KOPT-K1 (cell line): ENCODE results near the gene CFAP46.
"Not testable (repeated sequence)": the region's sequence is repeated elsewhere in the genome, so short reads cannot be mapped to it uniquely, and the experiment has no call there.

Source experiments
- H3K27ac ChIP-seq: fragments of 200-600 bp; sonication (generic); 2 replicates; pipeline ENCODE4 v1.5.1; 2016; ENCODE audit warnings: antibody characterized with exemption, mild to moderate bottlenecking, low read depth, low read length; ENCODE audit not compliant: poor library complexity, severe bottlenecking
- H3K36me3 ChIP-seq: fragments of 200-600 bp; sonication (generic); 2 replicates; pipeline ENCODE4 v1.5.1; 2017; ENCODE audit warnings: antibody characterized with exemption, mild to moderate bottlenecking, low read length, moderate library complexity; ENCODE audit not compliant: insufficient read depth
- H3K9me3 ChIP-seq: fragments of 200-600 bp; sonication (generic); 2 replicates; pipeline ENCODE4 v1.5.1; 2017; ENCODE audit warnings: antibody characterized with exemption, low read length, mild to moderate bottlenecking; ENCODE audit not compliant: insufficient read depth, poor library complexity, severe bottlenecking

The CFAP46 gene

DNA sequence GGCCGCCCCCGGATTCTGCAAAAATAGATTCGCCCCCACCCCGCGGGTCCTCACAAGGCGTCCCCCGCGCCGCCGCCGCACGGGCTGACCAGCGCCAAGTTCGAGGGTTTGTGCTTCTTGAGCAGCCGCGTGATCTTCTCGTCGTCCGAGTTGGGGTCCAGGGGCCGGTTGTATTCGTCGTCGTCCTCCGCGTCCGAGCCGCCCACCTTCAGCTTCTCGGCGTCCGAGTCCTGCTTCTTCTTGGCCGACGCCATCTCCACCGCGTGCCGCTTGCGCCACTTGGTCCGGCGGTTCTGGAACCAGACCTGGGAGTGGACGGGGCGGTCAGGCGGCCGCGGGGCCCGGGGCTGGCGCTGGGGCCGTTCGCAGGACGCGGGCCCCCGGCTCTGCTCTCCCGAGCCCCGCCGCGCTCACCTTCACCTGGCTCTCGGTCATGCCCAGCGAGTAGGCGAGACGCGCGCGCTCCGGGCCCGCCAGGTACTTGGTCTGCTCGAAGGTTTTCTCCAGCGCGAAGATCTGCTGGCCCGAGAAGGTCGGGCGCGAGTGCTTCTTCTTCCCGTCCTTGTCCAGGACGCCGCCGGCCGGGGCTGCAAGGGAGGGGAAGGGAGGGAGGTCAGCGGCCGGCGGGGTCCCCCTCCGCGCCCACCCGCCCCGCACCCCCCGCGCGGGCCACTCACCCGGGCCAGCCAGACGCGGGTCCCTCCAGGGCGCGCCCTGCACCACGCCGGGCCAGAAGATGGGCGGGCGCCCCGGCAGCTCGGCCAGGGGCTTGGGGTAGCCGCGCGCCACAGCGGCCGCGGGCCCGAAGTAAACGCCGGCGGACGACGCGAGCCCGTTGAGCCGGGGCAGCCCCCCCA is 157.3 kb downstream of the CFAP46 start:
- H3K27ac ChIP-seq, result no peak overlapping the region
- peaks cover 39% of the 10 kb centered on the region for H3K9me3 ChIP-seq
- peaks cover 17% of the 10 kb centered on the region; the same call in 1 of the 2 replicates for H3K36me3 ChIP-seq

DNA sequence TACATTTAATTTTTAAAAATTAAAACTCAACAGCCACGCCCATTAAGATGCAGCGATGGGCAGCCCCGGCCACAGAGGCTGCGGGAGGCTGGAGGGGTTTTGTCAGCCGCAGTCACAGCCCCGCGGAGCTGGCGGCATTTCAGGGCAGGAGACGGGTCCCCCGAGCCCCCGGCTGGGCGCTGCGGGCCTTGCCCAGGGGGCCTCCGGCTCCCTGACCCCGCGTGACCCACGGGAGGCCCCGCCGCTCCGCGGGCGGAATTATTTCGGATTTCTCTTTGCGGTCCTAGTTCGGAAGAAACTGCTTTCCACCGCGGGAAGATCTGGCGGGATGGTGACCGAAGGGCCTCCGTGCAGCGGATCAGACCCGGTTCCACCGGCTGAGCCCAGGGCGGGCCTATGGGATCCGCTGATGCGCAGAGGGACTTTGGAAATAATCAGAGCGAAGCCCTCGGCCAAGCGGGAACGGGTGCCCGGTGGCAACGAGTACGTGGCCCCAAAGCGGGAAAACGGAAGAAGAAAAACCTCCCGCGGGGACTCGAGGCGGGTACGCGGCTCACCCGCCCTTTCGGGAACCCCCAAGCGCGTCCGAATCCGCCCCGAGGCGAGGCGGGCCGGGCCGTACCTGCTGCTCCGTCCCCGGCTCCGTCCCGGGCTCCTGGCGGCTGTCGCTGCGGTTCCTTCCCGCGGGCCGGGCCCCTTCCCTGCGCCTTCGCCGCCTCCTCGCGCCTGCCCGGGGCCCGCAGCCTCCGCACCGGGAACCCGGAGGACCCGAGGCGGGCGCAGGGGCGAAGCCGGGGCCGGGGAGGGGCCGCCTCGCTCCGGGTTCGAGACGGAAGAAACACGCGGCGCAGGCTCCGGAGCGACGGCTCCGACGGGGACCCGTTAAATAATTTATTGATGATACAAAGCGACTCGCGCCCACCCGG is 158.2 kb downstream of the CFAP46 start:
- H3K9me3 ChIP-seq, result peaks cover 39% of the 10 kb centered on the region
- H3K27ac ChIP-seq, result no peak overlapping the region
- peaks cover 17% of the 10 kb centered on the region; the same call in 1 of the 2 replicates for H3K36me3 ChIP-seq

DNA sequence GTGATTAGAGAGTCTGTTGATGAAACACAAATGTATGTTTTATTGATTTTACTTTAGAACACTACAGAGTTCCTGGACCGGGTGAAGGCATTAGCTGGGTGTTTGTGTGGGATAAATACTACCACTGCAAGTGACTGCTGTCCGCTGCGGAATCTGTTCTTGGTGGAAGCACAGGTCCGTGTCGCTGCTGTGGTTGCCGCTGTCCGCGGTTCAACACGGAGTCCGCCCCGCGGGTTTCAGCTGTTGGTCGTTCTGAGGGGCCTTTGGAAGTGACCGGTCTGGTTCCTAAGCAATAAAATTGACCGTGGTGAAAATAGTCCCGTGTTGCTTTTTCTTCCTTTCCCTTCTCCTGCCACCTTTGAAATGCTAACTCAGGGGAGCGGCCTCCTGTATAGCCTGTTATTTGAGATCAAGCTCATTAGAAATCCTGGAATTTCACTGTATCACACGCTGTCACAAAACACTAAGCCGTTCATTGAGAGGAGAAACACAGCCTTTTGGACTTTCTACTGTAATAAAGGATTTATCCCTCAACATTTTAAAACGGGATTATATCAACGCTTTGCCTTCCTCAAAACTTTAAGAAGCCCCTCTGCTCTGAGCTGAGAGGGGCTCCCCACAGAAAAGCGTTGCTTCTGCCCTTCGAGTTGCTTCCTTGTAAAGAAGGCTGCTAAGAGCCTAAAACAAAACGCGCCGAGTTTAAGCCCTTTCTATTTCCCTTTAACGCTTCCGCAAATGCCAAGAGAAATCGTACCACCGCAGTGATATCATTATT is 159.0 kb downstream of the CFAP46 start:
- peaks cover 17% of the 10 kb centered on the region; the same call in 1 of the 2 replicates for H3K36me3 ChIP-seq
- no peak overlapping the region for H3K27ac ChIP-seq
- H3K9me3 ChIP-seq, result peaks cover 38% of the 10 kb centered on the region

DNA sequence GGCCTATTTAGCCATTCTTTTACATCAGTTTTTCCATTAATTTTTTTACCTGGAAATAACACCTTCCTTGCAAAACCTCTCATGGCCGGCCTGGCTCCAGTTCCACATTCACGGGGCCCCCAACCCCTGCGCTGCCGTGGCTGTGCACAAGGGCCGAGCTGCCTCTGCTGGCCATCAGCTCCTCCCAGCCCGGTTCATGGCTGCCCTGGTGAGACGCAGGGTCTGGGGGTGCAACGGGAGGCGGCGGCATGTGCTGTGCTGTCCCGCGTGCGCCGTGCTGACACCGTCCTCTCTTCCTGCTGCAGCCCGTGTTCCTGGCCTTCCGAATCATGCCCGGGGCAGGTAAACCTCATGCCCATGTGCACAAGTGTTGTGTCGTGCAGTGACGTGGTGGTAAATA is 160.8 kb downstream of the CFAP46 start:
- H3K27ac ChIP-seq, result no peak overlapping the region
- H3K36me3 ChIP-seq, result peaks cover 17% of the 10 kb centered on the region; the same call in 1 of the 2 replicates

DNA sequence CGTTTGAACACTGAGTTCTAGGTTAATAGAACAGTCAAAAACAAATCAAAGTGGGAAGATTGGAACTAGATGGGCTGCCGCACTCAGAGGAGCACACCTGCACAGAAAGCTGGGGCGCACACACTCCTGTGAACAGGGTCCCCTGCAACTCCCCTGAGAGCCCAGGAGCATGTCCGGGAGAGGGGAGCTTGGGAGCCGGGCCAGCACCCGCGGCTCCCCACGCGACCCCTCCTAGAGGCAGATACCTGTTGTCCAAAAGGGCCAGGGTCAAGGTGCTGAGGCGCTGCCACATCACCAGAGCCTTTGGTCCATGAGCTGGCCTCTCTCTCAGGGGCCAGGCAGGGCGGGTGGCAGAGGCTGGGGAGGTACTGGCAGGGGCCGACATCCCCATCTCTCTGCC is 162.0 kb downstream of the CFAP46 start:
- H3K36me3 ChIP-seq, result peaks cover 17% of the 10 kb centered on the region; the same call in 1 of the 2 replicates

More for the DNA sequence above, 160.8 kb downstream of the CFAP46 start:
- peaks cover 22% of the 10 kb centered on the region for H3K9me3 ChIP-seq

DNA sequence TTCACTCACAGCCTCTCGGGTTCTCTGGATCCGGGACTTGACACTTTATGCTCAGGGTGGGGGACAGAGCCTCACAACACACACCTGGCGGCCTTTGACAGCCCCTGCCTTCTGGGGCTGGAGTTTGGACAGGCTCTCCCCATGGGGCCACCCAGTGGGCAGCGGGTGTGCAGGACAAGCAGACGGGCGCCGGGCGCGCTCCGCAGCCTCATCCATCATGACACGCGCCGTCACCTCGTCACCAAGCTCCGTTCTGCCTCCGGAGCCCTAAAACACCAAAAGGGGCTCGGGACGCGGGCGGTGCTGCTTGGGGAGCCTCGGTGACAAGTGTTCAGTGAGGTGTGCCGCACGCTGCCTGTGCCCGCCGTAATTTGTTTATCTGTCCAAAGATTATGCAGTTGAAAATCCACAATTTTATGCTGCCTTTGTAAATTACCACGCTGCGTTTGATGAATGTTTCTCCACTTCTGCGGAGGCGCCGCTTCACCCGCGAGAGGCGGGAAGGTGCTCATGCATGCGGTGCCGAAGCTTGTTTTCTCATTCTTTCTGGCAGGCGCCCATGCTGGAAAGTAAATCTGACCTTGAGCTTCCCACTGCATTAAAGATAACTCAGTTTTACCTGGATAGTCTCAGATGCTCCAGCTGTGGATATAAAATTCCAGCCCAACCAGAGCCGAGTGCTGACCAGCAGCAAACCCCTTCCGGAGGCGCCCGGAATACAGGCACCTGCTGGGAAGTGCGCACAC is 162.6 kb downstream of the CFAP46 start:
- Histone ChIP-seq H3K9me3 (peaks cover 12% of the 10 kb centered on the region), H3K36me3 (peaks cover 17% of the 10 kb centered on the region; the same call in 1 of the 2 replicates), H3K27ac (no peak overlapping the region)

More for the DNA sequence above, 162.0 kb downstream of the CFAP46 start:
- H3K27ac ChIP-seq, result no peak overlapping the region
- peaks cover 18% of the 10 kb centered on the region for H3K9me3 ChIP-seq

DNA sequence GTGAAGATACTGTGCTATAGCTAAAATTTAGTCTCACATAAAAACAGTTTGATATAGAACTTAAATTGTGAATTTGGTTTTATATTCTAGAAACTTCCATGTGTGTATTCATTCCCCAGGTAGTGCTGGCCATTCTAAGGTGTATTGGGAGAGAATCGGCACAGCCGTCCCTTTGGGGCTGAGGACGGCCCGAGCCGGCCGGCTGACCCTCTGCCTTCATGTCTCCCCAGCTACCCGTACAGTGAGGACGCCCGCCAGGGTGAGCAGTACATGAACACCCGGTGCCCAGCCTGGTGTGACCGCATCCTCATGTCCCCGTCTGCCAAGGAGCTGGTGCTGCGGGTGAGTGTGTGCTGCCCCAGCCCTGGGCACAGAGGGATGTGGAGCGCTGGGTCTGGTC is 164.9 kb downstream of the CFAP46 start:
- Histone ChIP-seq H3K27ac (no peak overlapping the region), H3K36me3 (peaks cover 8% of the 10 kb centered on the region; the same call in 1 of the 2 replicates), H3K9me3 (no peaks in the 10 kb centered on the region)

DNA sequence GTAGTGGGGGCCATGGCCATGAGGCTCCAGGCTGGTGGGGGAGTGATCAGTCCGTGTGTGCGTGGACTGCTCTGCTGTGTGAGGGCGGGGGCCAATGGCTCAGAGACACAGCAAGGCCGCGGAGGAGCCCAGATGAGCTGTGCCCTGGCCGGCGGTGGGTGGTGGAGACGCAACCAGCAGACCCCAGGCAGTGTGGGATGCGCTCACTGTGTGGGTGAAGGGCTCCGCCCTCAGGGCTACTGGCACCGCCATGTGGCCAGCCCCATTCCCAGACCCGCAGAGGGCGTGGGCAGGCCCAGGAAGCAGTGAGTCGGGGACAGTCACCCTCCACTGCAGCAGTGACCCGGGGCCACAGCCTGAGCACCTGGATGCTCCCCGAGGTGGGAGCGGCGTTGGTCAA is 165.5 kb downstream of the CFAP46 start:
- H3K9me3 ChIP-seq, result no peaks in the 10 kb centered on the region
- H3K36me3 ChIP-seq, result peaks cover 6% of the 10 kb centered on the region; the same call in 1 of the 2 replicates

DNA sequence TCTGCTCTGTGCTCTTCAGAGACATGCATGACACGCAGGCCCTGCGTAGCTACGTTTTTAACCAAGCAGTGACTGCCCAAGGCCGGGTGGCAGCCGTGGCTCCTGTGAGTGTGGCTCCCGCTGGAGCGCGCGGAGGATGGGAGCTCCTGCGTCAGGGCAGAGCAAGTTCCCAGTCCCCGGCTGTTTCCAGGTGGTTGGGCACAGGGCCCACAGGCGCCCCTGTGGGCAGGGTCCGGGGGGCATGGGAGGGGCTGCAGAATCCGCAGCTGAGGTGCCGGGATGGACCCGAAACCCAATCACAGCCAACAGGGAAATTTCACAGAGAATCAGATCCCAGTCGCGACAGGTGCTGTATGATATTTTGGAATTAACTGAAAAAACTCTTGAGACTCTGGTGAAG is 166.2 kb downstream of the CFAP46 start:
- Histone ChIP-seq H3K27ac (no peak overlapping the region), H3K36me3 (0 out of 2 replicates have a peak, but pooled peaks cover under 1% of the 10 kb centered on the region), H3K9me3 (peaks cover 3% of the 10 kb centered on the region)

More for the DNA sequence above, 165.5 kb downstream of the CFAP46 start:
- H3K27ac ChIP-seq, result no peak overlapping the region

DNA sequence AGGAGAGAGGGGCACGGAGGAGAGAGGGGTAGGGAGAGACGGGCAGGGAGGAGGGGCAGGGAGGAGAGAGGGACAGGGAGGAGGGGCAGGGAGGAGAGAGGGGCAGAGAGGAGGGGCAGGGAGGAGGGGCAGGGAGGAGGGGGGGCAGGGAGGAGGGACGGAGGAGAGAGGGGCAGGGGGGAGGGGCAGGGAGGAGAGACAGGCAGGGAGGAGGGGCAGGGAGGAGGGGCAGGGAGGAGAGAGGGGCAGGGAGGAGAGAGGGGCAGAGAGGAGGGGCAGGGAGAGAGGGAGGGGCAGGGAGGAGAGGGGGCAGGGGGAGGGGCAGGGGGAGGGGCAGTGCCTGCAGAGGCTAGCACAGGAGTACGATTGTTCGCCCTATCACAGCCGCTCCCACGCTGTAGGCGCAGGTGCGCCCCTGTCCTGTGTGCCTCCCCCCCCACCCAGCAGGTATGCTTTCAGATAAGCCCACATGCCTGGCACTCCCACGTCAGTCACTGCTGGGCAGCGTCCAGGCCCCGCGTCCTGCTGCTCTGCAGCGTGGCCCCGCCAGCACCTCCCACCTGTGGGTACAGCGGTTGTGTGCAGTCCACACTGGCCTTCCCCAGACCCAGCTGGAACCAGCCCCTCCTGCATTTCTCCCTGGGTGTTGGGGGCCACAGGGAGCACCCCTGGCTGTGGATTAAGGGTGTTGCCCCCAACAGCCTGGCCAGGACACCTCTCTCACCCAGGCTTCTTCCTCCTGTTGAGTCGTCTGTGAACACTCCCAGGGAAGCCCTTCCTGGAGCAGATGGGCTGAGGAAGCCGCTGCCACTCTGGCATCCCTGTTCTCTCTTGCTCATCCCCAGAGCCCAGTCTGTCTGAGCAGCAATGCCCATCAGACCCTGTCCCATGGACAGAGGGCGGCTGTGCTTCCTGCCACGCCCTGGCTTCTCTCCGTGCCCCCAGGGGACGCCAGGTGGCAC is 167.2 kb downstream of the CFAP46 start:
- Histone ChIP-seq H3K27ac (no peak overlapping the region), H3K36me3 (no peaks in the 10 kb centered on the region), H3K9me3 (peaks cover 13% of the 10 kb centered on the region)

DNA sequence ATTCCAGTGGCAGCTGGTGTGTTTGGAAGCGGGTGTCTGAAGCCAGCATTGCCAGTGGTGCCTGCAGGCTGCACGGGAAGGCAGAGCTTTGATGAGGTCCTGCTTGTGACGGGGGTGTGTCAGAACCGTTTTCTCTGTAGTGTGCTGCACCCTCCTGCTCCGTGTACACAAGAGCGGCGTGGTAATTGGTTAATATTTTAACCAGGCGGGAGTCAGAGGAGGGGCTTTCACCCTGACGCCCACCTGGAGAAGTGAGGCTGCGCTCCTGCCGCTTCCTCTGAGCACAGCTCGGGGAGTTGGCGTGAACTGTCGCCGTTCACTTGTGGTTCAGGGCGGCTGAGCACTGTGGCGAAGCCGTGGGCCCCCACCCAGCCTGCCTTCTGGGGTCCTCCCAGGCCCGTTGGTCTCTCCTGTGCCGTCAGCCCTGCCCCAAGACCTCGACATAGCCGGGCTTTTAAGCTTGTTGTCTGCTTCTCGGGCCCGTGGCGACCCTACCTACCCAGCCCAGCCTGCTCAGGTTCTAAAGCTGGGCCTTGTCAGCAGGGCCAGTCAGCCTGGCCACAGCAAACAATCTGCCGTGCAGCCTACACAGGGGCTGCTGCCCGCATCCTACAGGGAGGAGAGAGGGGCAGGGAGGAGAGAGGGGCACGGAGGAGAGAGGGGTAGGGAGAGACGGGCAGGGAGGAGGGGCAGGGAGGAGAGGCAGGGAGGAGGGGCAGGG is 168.0 kb downstream of the CFAP46 start:
- Histone ChIP-seq H3K9me3 (peaks cover 19% of the 10 kb centered on the region), H3K36me3 (peaks cover under 1% of the 10 kb centered on the region; the same call in 1 of the 2 replicates), H3K27ac (no peak overlapping the region)

DNA sequence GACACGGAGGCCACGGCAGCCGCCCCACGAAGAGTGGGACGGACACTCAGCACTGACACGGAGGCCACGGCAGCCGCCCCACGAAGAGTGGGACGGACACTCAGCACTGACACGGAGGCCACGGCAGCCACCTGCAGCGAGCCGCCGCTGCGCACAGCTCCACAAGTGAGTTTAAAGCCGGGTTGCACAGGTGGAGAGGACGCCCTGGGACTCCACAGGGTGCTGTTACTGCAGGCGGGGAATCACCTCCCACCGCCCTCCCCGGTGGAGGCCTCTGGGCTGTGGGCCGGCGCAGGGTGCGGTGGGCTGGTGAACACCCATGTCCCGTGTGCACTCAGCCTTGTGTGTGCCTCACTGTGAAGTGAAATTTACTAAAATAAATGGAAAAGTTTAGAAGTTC is 169.6 kb downstream of the CFAP46 start:
- Histone ChIP-seq H3K9me3 (peaks cover 34% of the 10 kb centered on the region), H3K36me3 (peaks cover 14% of the 10 kb centered on the region; the same call in 1 of the 2 replicates)
- H3K27ac ChIP-seq, result not testable (repeated sequence)
